Natural killer cell (primary cell): Measurements from ENCODE around the gene DGLUCY. TPM values are rescaled to one million over a fixed set of nuclear protein-coding genes. Genes with fewer than 3 reads are reported as not detected.
A peak's percentile ranks its signal among the peaks of the same experiment; 100 is the strongest.

Experiments used
- ATAC-seq, 3 donors: fragments of 150-1000 bp in 2 of 3; fragments of 200-7000 bp in 1 of 3; cut with Tn5 transposase; 1 replicate in 1 of 3; 2 replicates in 2 of 3; pipeline ENCODE4 v1.10.0; 2021; ENCODE audit warnings: mild to moderate bottlenecking in 2 of 3, moderate library complexity in 2 of 3
- DNase-seq, 2 donors: peaks; one replicate each; pipeline versions ENCODE4 v3.0.0 to v3.0.0-alpha.2; 2013 to 2021; ENCODE audit warnings: mixed read lengths in 1 of 2
- H3K27ac ChIP-seq: one replicate; pipeline ENCODE4 v1.5.1; 2013; ENCODE audit warnings: mild to moderate bottlenecking, low read length
- H3K27me3 ChIP-seq: one replicate; pipeline ENCODE4 v1.6.1; 2013; ENCODE audit warnings: low read length; ENCODE audit not compliant: control insufficient read depth, insufficient read depth
- H3K36me3 ChIP-seq: one replicate; pipeline ENCODE4 v1.6.1; 2013; ENCODE audit warnings: low read length; ENCODE audit not compliant: control insufficient read depth, insufficient read depth
- H3K4me1 ChIP-seq: one replicate; pipeline ENCODE4 v1.6.1; 2013; ENCODE audit warnings: low read length; ENCODE audit not compliant: control insufficient read depth, insufficient read depth
- H3K4me3 ChIP-seq: one replicate; pipeline ENCODE4 v1.5.1; 2013; ENCODE audit warnings: low read length
- H3K9me3 ChIP-seq: one replicate; pipeline ENCODE4 v1.6.1; 2013; ENCODE audit warnings: low read length; ENCODE audit not compliant: control insufficient read depth, insufficient read depth
- H3K27ac Mint-ChIP-seq, 2 donors: one replicate each; pipeline ENCODE4 v1.8.0; 2022; ENCODE audit warnings: mild to moderate bottlenecking in 2 of 2, mixed read lengths in 2 of 2, moderate library complexity in 1 of 2
- H3K27me3 Mint-ChIP-seq, 2 donors: one replicate each; pipeline ENCODE4 v1.8.0; 2022; ENCODE audit warnings: low read depth in 2 of 2, mixed read lengths in 2 of 2
- H3K36me3 Mint-ChIP-seq: one replicate; pipeline ENCODE4 v1.8.0; 2022; ENCODE audit warnings: mixed read lengths
- H3K4me1 Mint-ChIP-seq, 2 donors: one replicate each; pipeline ENCODE4 v1.8.0; 2022; ENCODE audit warnings: mixed read lengths in 2 of 2
- H3K4me3 Mint-ChIP-seq: one replicate; pipeline ENCODE4 v1.8.0; 2022; ENCODE audit warnings: mild to moderate bottlenecking, moderate library complexity, mixed read lengths
- H3K9me3 Mint-ChIP-seq, 2 donors: one replicate each; pipeline ENCODE4 v1.8.0; 2022; ENCODE audit warnings: mixed read lengths in 2 of 2
- CTCF ChIP-seq: fragments of 200-600 bp; IDR thresholded peaks from one replicate; pipeline ENCODE4 v1.8.0; 2022; ENCODE audit warnings: antibody characterized with exemption
- WGBS: methylation state at CpG from one replicate; pipeline ENCODE4 v1.1.7; 2013; ENCODE audit warnings: missing lambda C conversion rate; ENCODE audit not compliant: insufficient coverage; 5-methylcytosine and 5-hydroxymethylcytosine counted together
- intact Hi-C: fragments of 100-400 bp; cut with micrococcal nuclease; formaldehyde crosslinking; loops from one replicate; pipeline ENCODE4 v1.14.2; 2022
- total RNA-seq, 4 donors: library from RNA; stranded (reverse); fragments of 120-200 nt in 1 of 4; gene quantifications; one replicate each; pipeline versions ENCODE4 v1.2.3 to v1.2.4, GENCODE V29; 2013 to 2022

DGLUCY gene
- total RNA-seq, 3 donors from 2014 or later (not counting 1 experiment from before 2014, with no cell fraction given) = 108 to 142 (median 110) TPM

- no peaks in the 10 kb centered on the region for H3K27me3 Mint-ChIP-seq
- ATAC-seq = no peak
- WGBS = 95% methylated on average over 3 of the region's 3 CpGs
Observed at GRCh38 chr14:91098591-91098990, 15.3 kb upstream of the DGLUCY start.

GRCh38 chr14:91100102-91100501 is 13.8 kb upstream of the DGLUCY start:
- Histone ChIP-seq H3K36me3 (no peaks in the 10 kb centered on the region), H3K9me3 (no peaks in the 10 kb centered on the region), H3K4me3 (no peak overlapping the region), H3K27ac (no peak overlapping the region), H3K4me1 (no peaks in the 10 kb centered on the region), H3K27me3 (no peaks in the 10 kb centered on the region)
- ATAC-seq (no peak), DNase-seq (no peak)
- H3K27ac Mint-ChIP-seq = no peak overlapping the region
- no peak for TF ChIP-seq CTCF
- no peaks in the 10 kb centered on the region for H3K4me1 Mint-ChIP-seq
- H3K27me3 Mint-ChIP-seq = no peaks in the 10 kb centered on the region
- intact Hi-C loops = no loop called here
- no peaks in the 10 kb centered on the region for H3K36me3 Mint-ChIP-seq
- H3K4me3 Mint-ChIP-seq = no peak overlapping the region
- H3K9me3 Mint-ChIP-seq = no peaks in the 10 kb centered on the region
- WGBS = 74% methylated on average over 4 of the region's 5 CpGs

More at GRCh38 chr14:91098591-91098990, 15.3 kb upstream of the DGLUCY start:
- no peaks in the 10 kb centered on the region for H3K9me3 ChIP-seq
- no peak for DNase-seq
- no peak for TF ChIP-seq CTCF
- Mint-ChIP-seq H3K4me3 (no peak overlapping the region), H3K36me3 (no peaks in the 10 kb centered on the region), H3K4me1 (no peaks in the 10 kb centered on the region), H3K27ac (no peak overlapping the region), H3K9me3 (no peaks in the 10 kb centered on the region)
- H3K27me3 ChIP-seq = no peaks in the 10 kb centered on the region
- no peaks in the 10 kb centered on the region for H3K4me1 ChIP-seq
- H3K36me3 ChIP-seq = no peaks in the 10 kb centered on the region
- no peak overlapping the region for H3K27ac ChIP-seq
- intact Hi-C loops = no loop called here
- no peak overlapping the region for H3K4me3 ChIP-seq

GRCh38 chr14:91103116-91103515 is 10.8 kb upstream of the DGLUCY start:
- no peaks in the 10 kb centered on the region for H3K9me3 Mint-ChIP-seq
- no peaks in the 10 kb centered on the region for H3K9me3 ChIP-seq
- WGBS = 94% methylated on average over 8 of the region's 8 CpGs
- no peak overlapping the region for H3K27ac Mint-ChIP-seq
- ATAC-seq (no peak), DNase-seq (no peak)
- no peak overlapping the region for H3K4me3 Mint-ChIP-seq
- H3K36me3 ChIP-seq = no peaks in the 10 kb centered on the region
- no peaks in the 10 kb centered on the region for H3K36me3 Mint-ChIP-seq
- no peak overlapping the region for H3K4me3 ChIP-seq
- H3K27me3 Mint-ChIP-seq = no peaks in the 10 kb centered on the region
- H3K27ac ChIP-seq = no peak overlapping the region
- no peaks in the 10 kb centered on the region for H3K27me3 ChIP-seq
- peaks cover 8% of the 10 kb centered on the region in 2 donors for H3K4me1 Mint-ChIP-seq
- intact Hi-C loops = no loop called here
- no peak for TF ChIP-seq CTCF
- no peaks in the 10 kb centered on the region for H3K4me1 ChIP-seq

- peaks cover 24% of the 10 kb centered on the region for H3K4me1 ChIP-seq
- H3K4me3 ChIP-seq = no peak overlapping the region
- Mint-ChIP-seq H3K4me1 (peaks cover 44 to 45% of the 10 kb centered on the region in 2 donors), H3K27ac (peak overlapping the region; percentile 47 to 59), H3K9me3 (no peaks in the 10 kb centered on the region), H3K4me3 (peak overlapping the region; percentile 4), H3K36me3 (no peaks in the 10 kb centered on the region), H3K27me3 (no peaks in the 10 kb centered on the region)
- no peak for TF ChIP-seq CTCF
- H3K36me3 ChIP-seq = no peaks in the 10 kb centered on the region
- no peak for ATAC-seq
- no peaks in the 10 kb centered on the region for H3K27me3 ChIP-seq
- H3K9me3 ChIP-seq = no peaks in the 10 kb centered on the region
- intact Hi-C loops = no loop called here
- WGBS = 45% methylated on average over 7 of the region's 7 CpGs
- peak overlapping the region; percentile 47 for H3K27ac ChIP-seq
- peak in 1 of 2 donors; percentile 61 for DNase-seq
Observed at GRCh38 chr14:91108941-91109611, 4.8 kb upstream of the DGLUCY start.
